H9 (cell line): ENCODE measurements around the gene ME3. TPM values are rescaled to one million over a fixed set of nuclear protein-coding genes. Genes with fewer than 3 reads are reported as not detected.

Experiments
- DNase-seq: peaks from one replicate; pipeline ENCODE4 v3.0.0-alpha.2; 2017
- H2AFZ ChIP-seq: one replicate; pipeline ENCODE4 v1.6.1; 2013; ENCODE audit warnings: mild to moderate bottlenecking, low read length, control low read depth, moderate library complexity
- H2AK5ac ChIP-seq: 2 replicates; pipeline ENCODE4 v1.6.1; 2013; ENCODE audit warnings: low read length, control low read depth, mixed read lengths; ENCODE audit not compliant: insufficient read length
- H2BK120ac ChIP-seq: one replicate; pipeline ENCODE4 v1.6.1; 2013; ENCODE audit warnings: low read depth, mild to moderate bottlenecking, low read length, control low read depth, inconsistent platforms; ENCODE audit not compliant: poor library complexity, severe bottlenecking
- H2BK12ac ChIP-seq: 2 replicates; pipeline ENCODE4 v1.6.1; 2013; ENCODE audit warnings: low read length, control low read depth, mixed read lengths, low read depth; ENCODE audit not compliant: insufficient read length
- H2BK15ac ChIP-seq: 2 replicates; pipeline ENCODE4 v1.6.1; 2013; ENCODE audit warnings: low read depth, low read length, control low read depth
- H2BK20ac ChIP-seq: one replicate; pipeline ENCODE4 v1.6.1; 2013; ENCODE audit warnings: low read depth, mild to moderate bottlenecking, low read length, control low read depth, inconsistent platforms; ENCODE audit not compliant: poor library complexity, severe bottlenecking
- H2BK5ac ChIP-seq: 2 replicates; pipeline ENCODE4 v1.6.1; 2013; ENCODE audit warnings: low read length, control low read depth, mixed read lengths; ENCODE audit not compliant: insufficient read length
- H3K14ac ChIP-seq: 2 replicates; pipeline ENCODE4 v1.6.1; 2013; ENCODE audit warnings: low read length, control low read depth; ENCODE audit not compliant: insufficient read depth
- H3K18ac ChIP-seq: 2 replicates; pipeline ENCODE4 v1.6.1; 2013; ENCODE audit warnings: low read depth, mild to moderate bottlenecking, mixed read lengths, low read length, control low read depth; ENCODE audit not compliant: insufficient read length
- H3K23ac ChIP-seq: 2 replicates; pipeline ENCODE4 v1.6.1; 2013; ENCODE audit warnings: low read length, control low read depth, mixed read lengths, low read depth; ENCODE audit not compliant: insufficient read length
- H3K23me2 ChIP-seq: 2 replicates; pipeline ENCODE4 v1.6.1; 2013; ENCODE audit warnings: low read depth, mild to moderate bottlenecking, mixed read lengths, low read length, control low read depth; ENCODE audit not compliant: insufficient read length, poor library complexity, severe bottlenecking
- H3K27ac ChIP-seq: 2 replicates; pipeline ENCODE4 v1.5.1; 2013; ENCODE audit warnings: low read length, control low read depth, mixed read lengths, low read depth; ENCODE audit not compliant: insufficient read length
- H3K27me3 ChIP-seq: 2 replicates; pipeline ENCODE4 v1.6.1; 2013; ENCODE audit warnings: low read length, control low read depth, inconsistent platforms; ENCODE audit not compliant: insufficient read depth
- H3K4ac ChIP-seq: 2 replicates; pipeline ENCODE4 v1.6.1; 2013; ENCODE audit warnings: low read depth, mild to moderate bottlenecking, control low read depth, inconsistent platforms, low read length, moderate library complexity
- H3K4me1 ChIP-seq: 2 replicates; pipeline ENCODE4 v1.6.1; 2013; ENCODE audit warnings: low read length, control low read depth, inconsistent platforms; ENCODE audit not compliant: insufficient read depth
- H3K4me2 ChIP-seq: 2 replicates; pipeline ENCODE4 v1.6.1; 2013; ENCODE audit warnings: low read length, control low read depth, mixed read lengths; ENCODE audit not compliant: insufficient read length, insufficient read depth
- H3K56ac ChIP-seq: 2 replicates; pipeline ENCODE4 v1.6.1; 2013; ENCODE audit warnings: low read depth, mild to moderate bottlenecking, mixed read lengths, low read length, control low read depth; ENCODE audit not compliant: insufficient read length
- H3K79me1 ChIP-seq: 2 replicates; pipeline ENCODE4 v1.6.1; 2013; ENCODE audit warnings: low read depth, mild to moderate bottlenecking, moderate library complexity, low read length, control low read depth, inconsistent platforms; ENCODE audit not compliant: insufficient read depth, poor library complexity, severe bottlenecking
- H3K79me2 ChIP-seq: 2 replicates; pipeline ENCODE4 v1.6.1; 2013; ENCODE audit warnings: low read length, control low read depth, inconsistent platforms; ENCODE audit not compliant: insufficient read depth
- H3K9ac ChIP-seq: 2 replicates; pipeline ENCODE4 v1.6.1; 2013; ENCODE audit warnings: low read length, control low read depth, mixed read lengths; ENCODE audit not compliant: insufficient read length; ENCODE audit errors: extremely low read depth
- H3K9me3 ChIP-seq: one replicate; pipeline ENCODE4 v1.6.1; 2013; ENCODE audit warnings: low read depth, low read length, inconsistent platforms; ENCODE audit not compliant: control insufficient read depth
- H3T11ph ChIP-seq: one replicate; pipeline ENCODE4 v1.6.1; 2013; ENCODE audit warnings: mild to moderate bottlenecking, low read length, control low read depth, inconsistent platforms
- H4K20me1 ChIP-seq: one replicate; pipeline ENCODE4 v1.6.1; 2013; ENCODE audit not compliant: control insufficient read depth, insufficient read length, insufficient read depth
- H4K5ac ChIP-seq: 2 replicates; pipeline ENCODE4 v1.6.1; 2013; ENCODE audit warnings: low read depth, mild to moderate bottlenecking, mixed read lengths, low read length, control low read depth; ENCODE audit not compliant: insufficient read length
- H4K8ac ChIP-seq: replicated peaks from 2 replicates; pipeline ENCODE4 v1.6.1; 2013; ENCODE audit warnings: low read length, control low read depth, mixed read lengths, low read depth; ENCODE audit not compliant: insufficient read length
- H4K91ac ChIP-seq: 2 replicates; pipeline ENCODE4 v1.6.1; 2013; ENCODE audit warnings: low read depth, mild to moderate bottlenecking, moderate library complexity, mixed read lengths, low read length, control low read depth; ENCODE audit not compliant: insufficient read length
- H3K27ac Mint-ChIP-seq, 3 experiments: 2 replicates in 2 of 3; 3 replicates in 1 of 3; pipeline ENCODE4 v1.8.0; 2020 to 2021; ENCODE audit warnings: mixed read lengths in 3 of 3, mild to moderate bottlenecking in 1 of 3, moderate library complexity in 1 of 3
- H3K27me3 Mint-ChIP-seq: 2 replicates; pipeline ENCODE4 v1.8.0; 2021; ENCODE audit warnings: low read depth, mild to moderate bottlenecking, moderate library complexity, mixed read lengths
- H3K36me3 Mint-ChIP-seq, 3 experiments: 2 replicates in 2 of 3; 3 replicates in 1 of 3; pipeline ENCODE4 v1.8.0; 2020 to 2021; ENCODE audit warnings: low read depth in 3 of 3, mixed read lengths in 3 of 3; ENCODE audit not compliant: insufficient read depth in 1 of 3
- H3K4me1 Mint-ChIP-seq, 2 experiments: 2 replicates each; pipeline ENCODE4 v1.8.0; 2020; ENCODE audit warnings: mixed read lengths in 2 of 2
- H3K4me3 Mint-ChIP-seq, 2 experiments: 2 replicates in 1 of 2; 3 replicates in 1 of 2; pipeline ENCODE4 v1.8.0; 2020 to 2021; ENCODE audit warnings: mild to moderate bottlenecking in 2 of 2, mixed read lengths in 2 of 2, moderate library complexity in 1 of 2
- H3K9me3 Mint-ChIP-seq, 2 experiments: 2 replicates in 1 of 2; 3 replicates in 1 of 2; pipeline ENCODE4 v1.8.0; 2020; ENCODE audit warnings: mild to moderate bottlenecking in 2 of 2, mixed read lengths in 2 of 2, moderate library complexity in 1 of 2
- CTCF ChIP-seq: fragments of 200-600 bp; sonication (generic); conservative IDR thresholded peaks from 3 replicates; pipeline ENCODE4 v1.8.0; 2021; ENCODE audit warnings: antibody characterized with exemption, mild to moderate bottlenecking
- WGBS: extraction: QIAGEN DNeasy Blood & Tissue Kit; methylation state at CpG from one replicate; pipeline ENCODE4 v1.1.7; 2013; ENCODE audit warnings: missing lambda C conversion rate, low lambda C conversion rate, mixed read lengths; ENCODE audit not compliant: insufficient read length; ENCODE audit errors: extremely low coverage; 5-methylcytosine and 5-hydroxymethylcytosine counted together
- total RNA-seq: library from RNA; stranded (reverse); gene quantifications from 2 replicates; pipeline ENCODE4 v1.2.1, GENCODE V29; 2021

The ME3 gene
- total RNA-seq, 1 experiment from 2014 or later: 2.8 TPM

- Histone ChIP-seq H3K4me1 (peaks cover 9% of the 10 kb centered on the region; the same call in 1 of the 2 replicates), H2BK120ac (no peak overlapping the region), H3K14ac (no peak overlapping the region), H3K9me3 (peaks cover 1% of the 10 kb centered on the region), H3K4me2 (no peak overlapping the region), H3K79me2 (no peaks in the 10 kb centered on the region), H3K23me2 (no peaks in the 10 kb centered on the region), H3K27me3 (no peaks in the 10 kb centered on the region), H3K79me1 (no peaks in the 10 kb centered on the region), H2BK12ac (no peak overlapping the region), H4K91ac (no peak overlapping the region), H2AFZ (no peak overlapping the region), H2BK15ac (no peak overlapping the region), H4K5ac (no peak overlapping the region), H3K9ac (no peak overlapping the region), H3K56ac (no peak overlapping the region), H3K27ac (no peak overlapping the region), H3K23ac (no peak overlapping the region), H4K20me1 (no peaks in the 10 kb centered on the region), H2AK5ac (no peak overlapping the region), H3K18ac (no peak overlapping the region), H2BK5ac (no peak overlapping the region), H3K4ac (no peak overlapping the region), H4K8ac (no peak overlapping the region), H2BK20ac (no peak overlapping the region), H3T11ph (no peak overlapping the region)
- WGBS: no CpG with 5 or more reads among the region's 4 CpGs
- no peak for TF ChIP-seq CTCF
- DNase-seq: no peak
- H3K4me3 Mint-ChIP-seq: no peak overlapping the region
- peaks cover under 1 to 1% of the 10 kb centered on the region in 2 experiments; a peak in 4 of 5 replicates for H3K9me3 Mint-ChIP-seq
- H3K36me3 Mint-ChIP-seq: peaks cover 0 to 4% (median 2%) of the 10 kb centered on the region in 3 experiments; a peak in 4 of 7 replicates
- peaks cover 48 to 64% of the 10 kb centered on the region in 2 experiments for H3K4me1 Mint-ChIP-seq
- no peaks in the 10 kb centered on the region for H3K27me3 Mint-ChIP-seq
- no peak overlapping the region; a peak in 1 of 7 replicates for H3K27ac Mint-ChIP-seq
Measured at GRCh38 chr11:86591631-86592030, 80.8 kb downstream of the ME3 start.
